GM21576 (cell line): Measurements from ENCODE around the gene HDGFL2.

ENCODE experiments used
- ATAC-seq: cut with Tn5 transposase; IDR thresholded peaks from one replicate; pipeline ENCODE4 v1.9.1; 2021; ENCODE audit warnings: mild to moderate bottlenecking, moderate library complexity; ENCODE audit not compliant: unreplicated experiment

HDGFL2 gene

GRCh38 chr19:4464815-4465581 is 7.1 kb upstream of the HDGFL2 start:
- no peak for ATAC-seq

- no peak for ATAC-seq
Observed at GRCh38 chr19:4467835-4468234, 4.3 kb upstream of the HDGFL2 start.

DNA sequence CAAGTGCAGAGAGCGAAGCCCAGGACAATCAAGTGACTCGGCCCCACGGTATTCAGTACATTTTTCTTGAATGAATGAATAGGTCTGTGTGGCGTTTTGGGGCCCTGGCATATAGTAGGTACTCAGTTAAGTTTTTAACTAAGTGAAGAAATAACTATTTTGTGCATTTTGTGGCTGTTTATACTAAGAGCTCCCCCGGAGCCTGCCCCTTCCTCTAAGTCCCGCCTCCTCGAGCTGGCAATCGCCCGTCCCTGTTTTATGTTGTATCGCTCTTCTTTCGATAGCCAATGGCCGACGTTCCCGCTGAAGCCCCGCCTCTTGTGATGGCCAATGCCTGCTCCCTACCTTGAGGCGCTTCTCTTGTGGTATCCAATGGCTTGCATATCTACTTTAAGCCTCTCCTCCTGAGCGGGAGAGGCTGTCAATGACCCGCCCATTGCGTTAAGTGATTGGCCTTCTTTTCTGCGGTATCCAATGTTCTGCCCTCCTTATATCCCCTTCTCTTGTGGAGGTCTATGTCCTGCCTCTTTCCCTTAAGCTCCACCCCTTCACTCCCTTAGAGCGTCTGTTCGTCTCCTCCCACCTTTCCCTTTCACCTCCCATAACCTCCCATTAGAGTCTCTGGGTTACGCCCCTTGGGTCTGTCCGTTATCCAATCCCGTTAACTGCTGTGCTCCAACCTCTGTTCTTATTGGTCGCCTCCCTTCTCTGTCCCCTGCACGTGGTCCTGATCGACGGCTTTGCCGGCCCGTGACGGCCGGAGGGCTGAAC is 509 bp upstream of the HDGFL2 start:
- ATAC-seq: peak; percentile 85

GRCh38 chr19:4473011-4473762 is 1.1 kb downstream of the HDGFL2 start:
- no peak for ATAC-seq

DNA sequence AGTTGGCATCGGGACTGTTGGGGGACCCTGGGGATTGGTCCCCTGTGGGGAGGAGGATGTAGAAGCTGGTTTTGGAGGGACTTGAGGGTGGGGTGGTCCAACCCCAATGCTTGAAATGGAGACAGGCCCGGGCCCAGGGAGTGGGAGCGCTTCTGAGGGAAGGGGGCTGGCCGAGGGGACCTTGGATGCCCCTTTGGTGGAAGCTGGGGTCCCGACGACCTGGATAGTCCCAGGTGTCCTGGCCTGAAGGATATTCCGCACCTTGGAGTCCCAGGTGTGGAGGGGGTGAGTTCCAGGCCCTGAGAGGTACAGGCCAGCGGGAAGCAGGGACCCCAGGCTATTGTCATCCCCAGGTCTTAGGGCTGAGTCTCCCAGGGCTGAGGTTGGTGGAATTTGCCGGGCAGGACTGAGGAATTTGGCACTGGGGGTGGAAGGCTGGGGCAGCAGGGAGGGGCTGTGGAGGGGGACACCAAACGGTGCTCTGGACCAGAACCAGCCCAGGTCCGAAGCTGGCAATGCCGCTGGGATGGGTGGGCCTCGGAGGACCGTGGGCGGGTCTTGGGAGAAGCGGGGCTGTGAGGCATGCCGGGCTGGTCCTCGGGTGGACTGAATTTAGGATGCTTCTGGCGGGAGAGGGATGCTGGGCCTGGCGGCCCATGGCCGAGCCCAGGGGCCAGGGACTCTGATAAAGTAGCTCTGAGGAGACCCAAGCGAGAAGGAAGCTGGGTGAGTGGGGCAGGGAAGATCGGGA is 1.8 kb downstream of the HDGFL2 start:
- no peak for ATAC-seq

GRCh38 chr19:4474514-4475022 is 2.5 kb downstream of the HDGFL2 start:
- ATAC-seq: no peak

- no peak for ATAC-seq
Observed at GRCh38 chr19:4477034-4477801, 5.1 kb downstream of the HDGFL2 start.

DNA sequence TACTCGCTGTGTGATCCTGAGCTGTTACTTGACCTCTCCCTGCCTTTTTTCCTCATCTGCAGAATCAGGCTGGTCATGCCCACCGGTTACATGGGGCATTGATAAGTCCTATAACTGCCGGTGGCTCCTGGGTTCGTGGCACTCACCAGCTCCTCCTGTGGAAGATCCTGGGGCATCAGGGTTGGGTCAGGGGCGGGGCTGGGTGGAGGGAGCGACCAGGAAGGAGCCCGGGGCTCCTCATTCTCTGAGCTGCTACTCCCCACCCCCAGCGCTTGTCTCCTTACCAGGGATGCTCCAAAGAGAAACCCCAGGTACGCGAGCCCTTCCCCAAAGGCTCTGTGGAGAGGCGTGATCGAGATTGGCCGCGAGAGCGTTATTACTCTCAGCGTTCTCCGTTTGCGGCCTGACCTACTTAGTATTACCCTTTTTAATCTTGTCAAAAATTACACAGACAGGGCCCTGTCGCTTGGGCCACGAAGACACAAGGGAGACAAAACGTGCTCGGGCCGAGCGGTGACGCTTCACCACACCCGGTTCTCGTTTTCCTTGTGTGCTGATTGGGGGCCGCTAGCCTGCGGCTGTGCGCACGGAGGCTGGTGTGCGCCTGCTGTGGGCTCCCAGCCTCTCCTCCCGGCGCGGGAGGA is 10.7 kb downstream of the HDGFL2 start:
- ATAC-seq: no peak

GRCh38 chr19:4483385-4483784 is 11.3 kb downstream of the HDGFL2 start:
- ATAC-seq: no peak

DNA sequence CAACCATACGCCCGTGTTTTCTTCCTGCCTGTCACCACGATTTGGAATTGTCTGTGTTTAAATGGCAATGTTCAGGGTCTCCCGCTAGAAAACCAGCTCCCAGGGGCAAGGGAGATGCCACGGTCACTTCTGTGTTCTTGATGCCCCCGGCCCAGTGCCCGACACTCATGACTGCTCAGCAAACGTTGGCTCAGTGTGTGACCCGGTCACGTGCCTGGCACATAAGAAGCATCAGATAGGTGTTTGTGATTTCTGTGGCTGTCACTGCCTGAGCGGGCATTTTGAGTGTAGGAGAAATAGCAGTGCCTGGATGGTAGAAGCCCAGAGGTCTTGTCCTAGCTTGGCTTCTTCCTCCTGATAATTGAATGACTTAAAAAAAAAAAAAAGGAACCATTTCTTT is 15.5 kb downstream of the HDGFL2 start:
- no peak for ATAC-seq

DNA sequence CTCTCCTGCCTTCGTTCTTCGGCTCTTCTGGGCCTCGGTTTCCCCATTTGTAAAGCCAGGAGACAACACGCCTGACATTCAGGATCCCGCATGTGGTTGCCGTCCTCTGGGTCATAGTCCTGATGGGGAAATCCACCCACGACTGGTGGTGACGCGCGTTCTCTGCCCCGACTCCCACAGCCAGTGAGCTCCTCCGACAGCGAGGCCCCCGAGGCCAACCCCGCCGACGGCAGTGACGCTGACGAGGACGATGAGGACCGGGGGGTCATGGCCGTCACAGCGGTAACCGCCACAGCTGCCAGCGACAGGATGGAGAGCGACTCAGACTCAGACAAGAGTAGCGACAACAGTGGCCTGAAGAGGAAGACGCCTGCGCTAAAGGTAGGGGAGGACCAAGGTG is 16.4 kb downstream of the HDGFL2 start:
- ATAC-seq: no peak

GRCh38 chr19:4491446-4491845 is 19.3 kb downstream of the HDGFL2 start:
- no peak for ATAC-seq

DNA sequence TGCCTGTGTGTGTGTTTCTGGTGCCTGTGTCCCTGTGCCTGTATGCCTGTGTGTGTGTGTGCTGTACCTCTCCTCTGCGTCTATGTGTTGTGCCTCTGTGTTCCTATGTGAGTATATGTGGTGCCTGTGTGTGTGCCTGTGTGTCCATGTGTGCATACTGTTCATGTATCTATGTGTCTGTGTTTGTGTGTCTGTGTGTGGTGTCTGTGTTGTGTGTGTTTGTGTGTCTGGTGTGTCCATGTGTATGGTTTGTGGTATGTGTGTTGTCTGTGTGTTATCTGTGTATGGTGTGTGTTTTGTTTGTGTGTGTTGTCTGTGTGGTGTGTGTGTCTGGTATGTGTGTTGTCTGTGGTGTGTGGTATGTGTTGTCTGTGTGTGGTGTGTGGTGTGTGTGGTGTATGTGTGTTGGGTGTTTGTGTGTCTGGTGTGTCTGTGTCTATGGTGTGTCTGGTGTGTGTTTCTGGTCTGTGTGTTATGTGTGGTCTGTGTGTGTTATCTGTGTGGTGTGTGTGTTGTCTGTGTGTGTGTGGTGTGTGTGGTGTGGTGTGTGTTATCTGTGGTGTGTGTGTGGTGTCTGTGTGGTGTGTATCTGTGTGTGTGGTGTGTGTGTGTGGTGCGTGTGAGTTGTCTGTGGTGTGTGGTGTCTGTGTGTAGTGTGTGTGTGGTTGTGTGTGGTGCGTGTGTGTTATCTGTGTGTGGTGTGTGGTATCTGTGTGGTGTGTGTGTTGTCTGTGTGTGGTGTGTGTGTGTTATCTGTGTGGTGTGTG is 20.4 kb downstream of the HDGFL2 start:
- ATAC-seq: no peak

DNA sequence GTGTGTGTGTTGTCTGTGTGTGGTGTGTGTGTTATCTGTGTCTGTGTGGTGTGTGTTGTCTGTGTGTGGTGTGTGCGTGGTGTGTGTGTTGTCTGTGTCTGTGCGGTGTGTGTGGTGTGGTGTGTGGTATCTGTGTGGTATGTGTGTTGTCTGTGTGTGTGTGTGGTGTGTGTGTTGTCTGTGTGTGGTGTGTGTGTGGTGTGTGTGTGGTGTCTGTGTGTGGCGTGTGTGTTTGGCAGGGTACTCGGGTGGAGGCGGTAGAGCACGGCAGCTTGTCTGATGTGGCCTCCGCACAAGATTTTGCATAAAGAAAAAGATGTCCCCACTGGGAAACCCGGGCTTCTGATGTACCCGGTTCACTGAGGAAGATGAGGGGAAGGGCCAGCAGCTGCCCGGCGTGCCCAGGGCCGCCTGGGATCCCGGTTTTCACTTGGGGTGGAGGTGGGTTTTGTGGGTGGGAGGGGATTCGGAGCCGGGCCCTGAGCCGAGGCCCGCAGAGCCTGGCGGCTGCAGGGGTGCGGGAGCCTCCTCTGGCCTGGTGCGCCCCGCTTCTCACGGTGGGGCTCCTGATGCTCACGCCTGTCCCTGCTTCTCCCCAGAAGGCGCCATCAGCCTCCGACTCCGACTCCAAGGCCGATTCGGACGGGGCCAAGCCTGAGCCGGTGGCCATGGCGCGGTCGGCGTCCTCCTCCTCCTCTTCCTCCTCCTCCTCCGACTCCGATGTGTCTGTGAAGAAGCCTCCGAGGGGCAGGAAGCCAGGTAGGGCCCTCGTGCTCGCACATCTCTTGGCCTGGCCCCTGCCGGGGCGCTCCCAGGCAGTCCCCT is 21.2 kb downstream of the HDGFL2 start:
- no peak for ATAC-seq

GRCh38 chr19:4493929-4494690 is 22.0 kb downstream of the HDGFL2 start:
- ATAC-seq: no peak

DNA sequence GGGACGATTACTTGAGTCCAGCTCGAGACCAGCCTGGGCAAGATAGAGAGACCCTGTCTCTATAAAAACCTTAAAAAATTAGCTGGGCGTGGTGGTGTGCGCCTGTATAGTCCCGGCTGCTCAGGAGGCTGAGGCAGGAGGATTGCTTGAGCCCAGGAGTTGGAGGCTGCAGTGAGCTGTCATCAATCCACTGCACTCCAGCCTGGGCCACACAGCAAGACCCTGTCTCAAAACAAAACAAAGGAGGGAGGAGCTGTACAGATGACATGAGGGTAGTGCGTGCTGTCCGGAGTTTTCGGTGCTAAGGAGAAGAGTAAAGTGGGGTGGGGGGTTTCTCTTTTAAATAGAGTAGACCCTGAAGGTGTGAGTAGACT is 22.6 kb downstream of the HDGFL2 start:
- no peak for ATAC-seq

GRCh38 chr19:4495471-4495870 is 23.4 kb downstream of the HDGFL2 start:
- no peak for ATAC-seq
